HepG2 (cell line): Measurements from ENCODE around the gene NFKB1. TPM values are rescaled to one million over a fixed set of nuclear protein-coding genes. Genes with fewer than 3 reads are reported as not detected.
A peak's percentile ranks its signal among the peaks of the same experiment; 100 is the strongest.

ENCODE experiments used
- CBX2 ChIP-seq, 2 experiments: fragments of 200-600 bp in 1 of 2; sonication (generic); formaldehyde crosslinking in 1 of 2; IDR thresholded peaks; 2 replicates each; pipeline versions ENCODE4 v1.7.0 to v1.8.1; 2018 to 2022; ENCODE audit warnings: low read depth in 2 of 2, low read length in 1 of 2, mild to moderate bottlenecking in 1 of 2, missing genetic modification reagents in 1 of 2
- FOSL1 ChIP-seq: sonication (generic); formaldehyde crosslinking; IDR thresholded peaks from 2 replicates; pipeline ENCODE4 v1.9.0; 2021; ENCODE audit warnings: missing genetic modification reagents, borderline replicate concordance
- FOSL2 ChIP-seq: sonication (generic); formaldehyde crosslinking; IDR thresholded peaks from 2 replicates; pipeline ENCODE4 v1.4.0; 2020; ENCODE audit warnings: missing genetic modification reagents
- HMG20A ChIP-seq: IDR thresholded peaks from 2 replicates; pipeline ENCODE4 v1.6.1; 2016; ENCODE audit warnings: borderline replicate concordance
- HMGXB4 ChIP-seq, 2 experiments: sonication (generic) in 1 of 2; formaldehyde crosslinking in 1 of 2; IDR thresholded peaks; 2 replicates each; pipeline versions ENCODE4 v1.4.0 to v1.6.1; 2018 to 2020; ENCODE audit warnings: missing genetic modification reagents in 2 of 2, borderline replicate concordance in 1 of 2, low read depth in 1 of 2, mild to moderate bottlenecking in 1 of 2, missing biosample characterization in 1 of 2
- HOXA7 ChIP-seq: sonication (generic); formaldehyde crosslinking; IDR thresholded peaks from 2 replicates; pipeline ENCODE4 v1.8.1; 2022; ENCODE audit warnings: mild to moderate bottlenecking, missing genetic modification reagents, moderate library complexity
- JUND ChIP-seq: sonication (generic); formaldehyde crosslinking; IDR thresholded peaks from 2 replicates; pipeline ENCODE4 v1.8.0; 2022; ENCODE audit warnings: mild to moderate bottlenecking, missing genetic modification reagents
- KDM6A ChIP-seq: IDR thresholded peaks from 2 replicates; pipeline ENCODE4 v1.6.1; 2016; ENCODE audit warnings: low read depth
- KLF16 ChIP-seq, 2 experiments: sonication (generic) in 1 of 2; formaldehyde crosslinking in 1 of 2; IDR thresholded peaks; 2 replicates each; pipeline versions ENCODE4 v1.6.1 to v1.8.0; 2016 to 2023; ENCODE audit warnings: missing genetic modification reagents in 2 of 2, missing compliant biosample characterization in 1 of 2
- MXI1 ChIP-seq: IDR thresholded peaks from 3 replicates; pipeline ENCODE4 v1.6.1; 2012; ENCODE audit warnings: low read depth, low read length, inconsistent platforms, borderline replicate concordance
- NCOA5 ChIP-seq: sonication (generic); formaldehyde crosslinking; IDR thresholded peaks from 2 replicates; pipeline ENCODE4 v1.4.0; 2020; ENCODE audit warnings: missing genetic modification reagents
- TEAD2 ChIP-seq: sonication (generic); formaldehyde crosslinking; IDR thresholded peaks from 2 replicates; pipeline ENCODE4 v1.9.0; 2021; ENCODE audit warnings: missing genetic modification reagents
- TEAD3 ChIP-seq: optimal IDR thresholded peaks from 2 replicates; pipeline ENCODE3; 2016; ENCODE audit warnings: borderline replicate concordance
- XBP1 ChIP-seq: sonication (generic); formaldehyde crosslinking; IDR thresholded peaks from 2 replicates; pipeline ENCODE4 v1.5.0; 2020; ENCODE audit warnings: missing genetic modification reagents
- ZNF180 ChIP-seq: sonication (generic); formaldehyde crosslinking; IDR thresholded peaks from 2 replicates; pipeline ENCODE4 v1.4.0; 2020; ENCODE audit warnings: low read depth, missing genetic modification reagents, borderline replicate concordance
- ZNF225 ChIP-seq: sonication (generic); formaldehyde crosslinking; IDR thresholded peaks from 2 replicates; pipeline ENCODE4 v1.4.0; 2020; ENCODE audit warnings: mild to moderate bottlenecking, missing genetic modification reagents
- ZNF230 ChIP-seq: sonication (generic); formaldehyde crosslinking; IDR thresholded peaks from 2 replicates; pipeline ENCODE4 v1.4.0; 2020; ENCODE audit warnings: mild to moderate bottlenecking, missing genetic modification reagents
- ZNF260 ChIP-seq: sonication (generic); formaldehyde crosslinking; IDR thresholded peaks from 2 replicates; pipeline ENCODE4 v1.4.0; 2020; ENCODE audit warnings: missing genetic modification reagents, low read depth, mild to moderate bottlenecking, borderline replicate concordance
- ZNF605 ChIP-seq: sonication (generic); formaldehyde crosslinking; IDR thresholded peaks from 2 replicates; pipeline ENCODE4 v1.8.0; 2022; ENCODE audit warnings: mild to moderate bottlenecking, missing genetic modification reagents
- ZNF761 ChIP-seq: sonication (generic); formaldehyde crosslinking; conservative IDR thresholded peaks from 2 replicates; pipeline ENCODE4 v1.4.0; 2020; ENCODE audit warnings: mild to moderate bottlenecking, missing genetic modification reagents
- polyA plus RNA-seq, 8 experiments: library from polyadenylated mRNA; depleted of rRNA in 3 of 8; stranded (reverse) in 7 of 8; unstranded in 1 of 8; fragments of >200 nt; fragmentation: Illumina TruSeq in 4 of 8; extraction: Trizol in 4 of 8; gene quantifications; 2 replicates each; pipeline versions ENCODE4 v1.2.1 to v1.2.3, GENCODE V29; 2011 to 2016; ENCODE audit warnings: low read depth in 4 of 8, missing spikeins in 1 of 8, mixed read lengths in 1 of 8; ENCODE audit not compliant: insufficient read depth in 1 of 8
- total RNA-seq, 5 experiments: library from RNA; depleted of rRNA; stranded (reverse); fragments of >200 nt; fragmentation: Illumina TruSeq; extraction: Trizol; gene quantifications; 2 replicates each; pipeline ENCODE4 v1.2.3, GENCODE V29; 2016; ENCODE audit warnings: low read depth in 1 of 5
- TF ChIP-seq, protein P1 (sequence below): IDR thresholded peaks from 2 replicates; pipeline ENCODE4 v1.6.1; 2016; ENCODE audit warnings: missing genetic modification reagents, missing compliant biosample characterization
- TF ChIP-seq, protein P2 (sequence below): sonication (generic); formaldehyde crosslinking; IDR thresholded peaks from 2 replicates; pipeline ENCODE4 v1.5.1; 2020; ENCODE audit warnings: missing genetic modification reagents, mild to moderate bottlenecking, borderline replicate concordance
- TF ChIP-seq, protein P3 (sequence below): sonication (generic); formaldehyde crosslinking; IDR thresholded peaks from 2 replicates; pipeline ENCODE4 v1.9.0; 2021; ENCODE audit warnings: missing genetic modification reagents, borderline replicate concordance

Gene NFKB1
- total and polyA plus RNA-seq, 2 of the 13 experiments (the other 11 are each of a cell fraction or from before 2014, with no cell fraction given): 15.4 to 31.6 TPM

DNA sequence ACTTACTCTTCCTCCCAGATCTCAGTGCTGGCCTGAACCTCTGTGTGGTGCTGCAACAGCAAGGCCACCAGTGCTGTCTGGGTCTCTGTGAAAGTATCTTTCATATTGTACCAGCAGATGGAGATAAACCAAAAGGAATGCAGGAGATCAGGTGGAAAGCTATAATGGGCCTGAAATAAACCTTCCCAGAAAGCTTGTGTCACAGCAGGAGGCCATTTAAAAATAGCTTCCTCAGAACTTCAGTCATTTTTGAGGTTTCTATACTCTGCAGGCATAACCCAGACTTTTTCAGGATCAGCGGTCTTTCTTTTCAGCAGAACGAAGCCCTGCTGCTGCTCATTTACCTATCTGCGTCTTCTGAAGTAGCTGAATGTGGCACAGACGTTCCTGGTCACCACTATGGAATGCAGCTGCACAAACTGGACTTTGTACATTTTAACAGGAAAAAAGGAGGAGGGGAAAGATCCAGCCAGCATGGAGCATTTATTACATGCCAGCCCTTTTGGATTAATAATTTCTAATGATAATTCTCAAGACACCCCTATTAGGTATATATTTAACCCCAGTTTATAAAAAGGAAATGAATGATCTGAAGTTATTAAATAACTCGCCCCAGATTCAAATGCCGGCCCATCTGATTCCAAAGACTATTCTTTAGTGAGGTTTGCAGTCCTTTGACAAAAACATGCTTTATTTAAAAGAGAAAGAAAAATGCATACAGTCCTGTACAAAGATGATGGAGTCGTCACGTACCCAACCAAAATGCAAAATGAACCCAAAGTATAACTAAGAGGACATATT lies 119.7 kb downstream of the NFKB1 start (continued):
- TF ChIP-seq ZNF230 (CRISPR knock-in tag): peak; percentile 58; the same call in 1 of the 2 replicates
- no peak for TF ChIP-seq TEAD2 (CRISPR knock-in tag)
- TF ChIP-seq ZNF605: peak; percentile 60; the same call in 1 of the 2 replicates
- no peak for TF ChIP-seq NCOA5 (CRISPR knock-in tag)
- TF ChIP-seq HMG20A: peak; percentile 70
- TF ChIP-seq, protein P1, sequence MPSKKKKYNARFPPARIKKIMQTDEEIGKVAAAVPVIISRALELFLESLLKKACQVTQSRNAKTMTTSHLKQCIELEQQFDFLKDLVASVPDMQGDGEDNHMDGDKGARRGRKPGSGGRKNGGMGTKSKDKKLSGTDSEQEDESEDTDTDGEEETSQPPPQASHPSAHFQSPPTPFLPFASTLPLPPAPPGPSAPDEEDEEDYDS (CRISPR knock-in tag): 0 out of 2 replicates have a peak, but pooled peaks have one; percentile 8
- TF ChIP-seq, protein P2, sequence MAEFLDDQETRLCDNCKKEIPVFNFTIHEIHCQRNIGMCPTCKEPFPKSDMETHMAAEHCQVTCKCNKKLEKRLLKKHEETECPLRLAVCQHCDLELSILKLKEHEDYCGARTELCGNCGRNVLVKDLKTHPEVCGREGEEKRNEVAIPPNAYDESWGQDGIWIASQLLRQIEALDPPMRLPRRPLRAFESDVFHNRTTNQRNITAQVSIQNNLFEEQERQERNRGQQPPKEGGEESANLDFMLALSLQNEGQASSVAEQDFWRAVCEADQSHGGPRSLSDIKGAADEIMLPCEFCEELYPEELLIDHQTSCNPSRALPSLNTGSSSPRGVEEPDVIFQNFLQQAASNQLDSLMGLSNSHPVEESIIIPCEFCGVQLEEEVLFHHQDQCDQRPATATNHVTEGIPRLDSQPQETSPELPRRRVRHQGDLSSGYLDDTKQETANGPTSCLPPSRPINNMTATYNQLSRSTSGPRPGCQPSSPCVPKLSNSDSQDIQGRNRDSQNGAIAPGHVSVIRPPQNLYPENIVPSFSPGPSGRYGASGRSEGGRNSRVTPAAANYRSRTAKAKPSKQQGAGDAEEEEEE (CRISPR knock-in tag): no peak
- peak; percentile 96 for TF ChIP-seq TEAD3 (CRISPR knock-in tag)
- TF ChIP-seq HMGXB4 (CRISPR knock-in tag; IDR thresholded peaks at IDR 0.05; ENCODE audit: borderline replicate concordance in 1 of 2, low read depth in 1 of 2): peak; percentile 50 to 77
- TF ChIP-seq ZNF180 (CRISPR knock-in tag): no peak
- peak; percentile 93 for TF ChIP-seq FOSL2 (CRISPR knock-in tag)
- no peak for TF ChIP-seq XBP1 (CRISPR knock-in tag)
- TF ChIP-seq KLF16 (CRISPR knock-in tag; IDR thresholded peaks at IDR 0.05): peak in 1 of 2 experiments; percentile 33; a peak in 1 of 4 replicates
- no peak for TF ChIP-seq HOXA7 (CRISPR knock-in tag)
- TF ChIP-seq ZNF260 (CRISPR knock-in tag): no peak
- TF ChIP-seq ZNF225 (CRISPR knock-in tag): no peak
- TF ChIP-seq ZNF761: no peak
- TF ChIP-seq, protein P3, sequence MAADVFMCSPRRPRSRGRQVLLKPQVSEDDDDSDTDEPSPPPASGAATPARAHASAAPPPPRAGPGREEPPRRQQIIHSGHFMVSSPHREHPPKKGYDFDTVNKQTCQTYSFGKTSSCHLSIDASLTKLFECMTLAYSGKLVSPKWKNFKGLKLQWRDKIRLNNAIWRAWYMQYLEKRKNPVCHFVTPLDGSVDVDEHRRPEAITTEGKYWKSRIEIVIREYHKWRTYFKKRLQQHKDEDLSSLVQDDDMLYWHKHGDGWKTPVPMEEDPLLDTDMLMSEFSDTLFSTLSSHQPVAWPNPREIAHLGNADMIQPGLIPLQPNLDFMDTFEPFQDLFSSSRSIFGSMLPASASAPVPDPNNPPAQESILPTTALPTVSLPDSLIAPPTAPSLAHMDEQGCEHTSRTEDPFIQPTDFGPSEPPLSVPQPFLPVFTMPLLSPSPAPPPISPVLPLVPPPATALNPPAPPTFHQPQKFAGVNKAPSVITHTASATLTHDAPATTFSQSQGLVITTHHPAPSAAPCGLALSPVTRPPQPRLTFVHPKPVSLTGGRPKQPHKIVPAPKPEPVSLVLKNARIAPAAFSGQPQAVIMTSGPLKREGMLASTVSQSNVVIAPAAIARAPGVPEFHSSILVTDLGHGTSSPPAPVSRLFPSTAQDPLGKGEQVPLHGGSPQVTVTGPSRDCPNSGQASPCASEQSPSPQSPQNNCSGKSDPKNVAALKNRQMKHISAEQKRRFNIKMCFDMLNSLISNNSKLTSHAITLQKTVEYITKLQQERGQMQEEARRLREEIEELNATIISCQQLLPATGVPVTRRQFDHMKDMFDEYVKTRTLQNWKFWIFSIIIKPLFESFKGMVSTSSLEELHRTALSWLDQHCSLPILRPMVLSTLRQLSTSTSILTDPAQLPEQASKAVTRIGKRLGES (CRISPR knock-in tag): no peak
- TF ChIP-seq MXI1: no peak
- peak; percentile 80; the same call in 1 of the 2 replicates for TF ChIP-seq FOSL1 (CRISPR knock-in tag)
- no peak for TF ChIP-seq CBX2 (IDR thresholded peaks at IDR 0.05; ENCODE audit: low read depth, low read length)
- TF ChIP-seq CBX2 (CRISPR knock-in tag; IDR thresholded peaks at IDR 0.05; ENCODE audit: low read depth): no peak
- TF ChIP-seq KDM6A: peak; percentile 93
- peak; percentile 75 for TF ChIP-seq JUND (CRISPR knock-in tag)
